Neuronal stem cell (in vitro differentiated cells): ENCODE measurements around the gene RAB40C.
A peak's percentile ranks its signal among the peaks of the same experiment; 100 is the strongest.

ENCODE experiments used
- DNase-seq: peaks from one replicate; pipeline ENCODE4 v3.0.0-alpha.2; 2013; ENCODE audit warnings: low spot score
- H2AFZ ChIP-seq: one replicate; pipeline ENCODE4 v1.6.1; 2013; ENCODE audit warnings: mild to moderate bottlenecking, low read length, inconsistent platforms
- H2AK5ac ChIP-seq: 2 replicates; pipeline ENCODE4 v1.6.1; 2013; ENCODE audit warnings: low read depth, mild to moderate bottlenecking, inconsistent platforms, low read length, moderate library complexity, mixed read lengths
- H2BK120ac ChIP-seq: 2 replicates; pipeline ENCODE4 v1.6.1; 2013; ENCODE audit warnings: low read depth, mild to moderate bottlenecking, inconsistent platforms, low read length, moderate library complexity, mixed read lengths
- H2BK12ac ChIP-seq: one replicate; pipeline ENCODE4 v1.6.1; 2013; ENCODE audit warnings: low read length, inconsistent platforms
- H2BK15ac ChIP-seq: 2 replicates; pipeline ENCODE4 v1.6.1; 2013; ENCODE audit warnings: mild to moderate bottlenecking, low read length, inconsistent platforms, mixed read lengths
- H2BK5ac ChIP-seq: one replicate; pipeline ENCODE4 v1.6.1; 2013; ENCODE audit warnings: inconsistent platforms, mild to moderate bottlenecking, low read length, moderate library complexity
- H3K14ac ChIP-seq: one replicate; pipeline ENCODE4 v1.6.1; 2013; ENCODE audit warnings: low read length, inconsistent platforms
- H3K18ac ChIP-seq: 2 replicates; pipeline ENCODE4 v1.6.1; 2013; ENCODE audit warnings: low read length, inconsistent platforms
- H3K23ac ChIP-seq: 2 replicates; pipeline ENCODE4 v1.6.1; 2013; ENCODE audit warnings: low read depth, mild to moderate bottlenecking, mixed read lengths, low read length, inconsistent platforms; ENCODE audit not compliant: poor library complexity
- H3K27ac ChIP-seq: replicated peaks from 3 replicates; pipeline ENCODE4 v1.5.1; 2013; ENCODE audit warnings: low read length, inconsistent platforms
- H3K27me3 ChIP-seq, 3 experiments: 2 replicates each; pipeline ENCODE4 v1.6.1; 2013; ENCODE audit warnings: low read length in 3 of 3, mild to moderate bottlenecking in 2 of 3, inconsistent platforms in 1 of 3, low read depth in 1 of 3, mixed read lengths in 1 of 3, moderate library complexity in 1 of 3; ENCODE audit not compliant: control insufficient read depth in 3 of 3, insufficient read depth in 3 of 3
- H3K36me3 ChIP-seq, 2 donors: replicated peaks in 1 of 2; 2 replicates each; pipeline ENCODE4 v1.6.1; 2013; ENCODE audit warnings: low read length in 2 of 2; ENCODE audit not compliant: control insufficient read depth in 2 of 2, insufficient read depth in 2 of 2
- H3K4ac ChIP-seq: 2 replicates; pipeline ENCODE4 v1.6.1; 2013; ENCODE audit warnings: inconsistent platforms, mild to moderate bottlenecking, low read length, moderate library complexity
- H3K4me1 ChIP-seq, 2 donors: 1 replicate in 1 of 2; 2 replicates in 1 of 2; pipeline ENCODE4 v1.6.1; 2013; ENCODE audit warnings: low read length in 2 of 2, low read depth in 1 of 2; ENCODE audit not compliant: control insufficient read depth in 2 of 2, insufficient read depth in 1 of 2
- H3K4me2 ChIP-seq: one replicate; pipeline ENCODE4 v1.6.1; 2013; ENCODE audit warnings: mild to moderate bottlenecking, low read length, inconsistent platforms; ENCODE audit not compliant: insufficient read depth, poor library complexity, severe bottlenecking
- H3K4me3 ChIP-seq, 2 donors: 2 replicates each; pipeline ENCODE4 v1.5.1; 2013; ENCODE audit warnings: low read length in 2 of 2, mild to moderate bottlenecking in 2 of 2, inconsistent platforms in 1 of 2, moderate library complexity in 1 of 2
- H3K79me1 ChIP-seq: one replicate; pipeline ENCODE4 v1.6.1; 2013; ENCODE audit warnings: low read depth, mild to moderate bottlenecking, inconsistent platforms, low read length, moderate library complexity
- H3K9ac ChIP-seq: one replicate; pipeline ENCODE4 v1.6.1; 2013; ENCODE audit warnings: mild to moderate bottlenecking, low read depth, low read length, inconsistent platforms; ENCODE audit not compliant: poor library complexity
- H3K9me3 ChIP-seq, 2 donors: replicated peaks in 1 of 2; 2 replicates each; pipeline versions ENCODE3 to v1.6.1; 2013; ENCODE audit warnings: low read length in 2 of 2, mild to moderate bottlenecking in 2 of 2, inconsistent platforms in 1 of 2, low read depth in 1 of 2, mixed read lengths in 1 of 2, moderate library complexity in 1 of 2; ENCODE audit not compliant: control insufficient read depth in 2 of 2, insufficient read depth in 1 of 2
- H4K8ac ChIP-seq: one replicate; pipeline ENCODE4 v1.6.1; 2013; ENCODE audit warnings: low read depth, mild to moderate bottlenecking, inconsistent platforms, low read length, moderate library complexity
- H4K91ac ChIP-seq: one replicate; pipeline ENCODE4 v1.6.1; 2013; ENCODE audit warnings: low read length, low read depth, mild to moderate bottlenecking, inconsistent platforms; ENCODE audit not compliant: poor library complexity
- WGBS, 2 donors: extraction: QIAGEN DNeasy Blood & Tissue Kit; methylation state at CpG; one replicate each; pipeline ENCODE4 v1.1.7; 2013; ENCODE audit warnings: missing lambda C conversion rate in 2 of 2, mixed read lengths in 1 of 2; ENCODE audit not compliant: insufficient read length in 2 of 2, insufficient replicate concordance in 1 of 2; ENCODE audit errors: extremely low coverage in 2 of 2; 5-methylcytosine and 5-hydroxymethylcytosine counted together

Gene RAB40C

GRCh38 chr16:591892-592517 is 2.1 kb downstream of the RAB40C start:
- H2BK12ac ChIP-seq, result no peak overlapping the region
- DNase-seq, result no peak
- no peak overlapping the region for H2AFZ ChIP-seq
- no peak overlapping the region for H3K4me2 ChIP-seq
- peaks cover 3 to 36% of the 10 kb centered on the region in 2 donors for H3K36me3 ChIP-seq
- no peak overlapping the region for H3K18ac ChIP-seq
- H4K91ac ChIP-seq, result no peak overlapping the region
- no peak overlapping the region for H2BK120ac ChIP-seq
- peaks cover 25% of the 10 kb centered on the region for H3K79me1 ChIP-seq
- no CpG with 5 or more reads among the region's 15 CpGs for WGBS, 2 donors
- no peak overlapping the region for H3K27ac ChIP-seq
- no peak overlapping the region for H4K8ac ChIP-seq
- H3K14ac ChIP-seq, result peak overlapping the region; percentile 75
- H3K4me3 ChIP-seq, result no peak overlapping the region
- H2BK5ac ChIP-seq, result no peak overlapping the region
- peak overlapping the region; percentile 45 for H3K23ac ChIP-seq
- peaks cover 0 to 2% (median 0%) of the 10 kb centered on the region in 3 experiments for H3K27me3 ChIP-seq
- no peaks in the 10 kb centered on the region for H3K9me3 ChIP-seq
- H3K4ac ChIP-seq, result no peak overlapping the region
- no peak overlapping the region for H2BK15ac ChIP-seq
- no peak overlapping the region for H2AK5ac ChIP-seq
- no peak overlapping the region for H3K9ac ChIP-seq
- peaks cover 9 to 16% of the 10 kb centered on the region in 2 donors for H3K4me1 ChIP-seq

GRCh38 chr16:592518-593306 is 2.8 kb downstream of the RAB40C start:
- H2AFZ ChIP-seq, result no peak overlapping the region
- H4K91ac ChIP-seq, result no peak overlapping the region
- no CpG with 5 or more reads among the region's 24 CpGs for WGBS, 2 donors
- no peak overlapping the region for H3K18ac ChIP-seq
- no peak overlapping the region for H2BK5ac ChIP-seq
- H3K4me2 ChIP-seq, result no peak overlapping the region
- H3K36me3 ChIP-seq, result peaks cover 3 to 43% of the 10 kb centered on the region in 2 donors
- peak overlapping the region; percentile 87 for H4K8ac ChIP-seq
- H3K14ac ChIP-seq, result no peak overlapping the region
- no peaks in the 10 kb centered on the region for H3K9me3 ChIP-seq
- H3K23ac ChIP-seq, result no peak overlapping the region
- H3K27me3 ChIP-seq, result peaks cover 0 to 2% (median 0%) of the 10 kb centered on the region in 3 experiments
- no peak overlapping the region for H2BK120ac ChIP-seq
- H3K4me1 ChIP-seq, result peaks cover 9 to 16% of the 10 kb centered on the region in 2 donors
- peak overlapping the region; percentile 18 for H3K9ac ChIP-seq
- H2BK15ac ChIP-seq, result no peak overlapping the region
- no peak overlapping the region for H2BK12ac ChIP-seq
- no peak overlapping the region for H3K4ac ChIP-seq
- H3K27ac ChIP-seq, result no peak overlapping the region
- H2AK5ac ChIP-seq, result no peak overlapping the region
- DNase-seq, result no peak
- H3K4me3 ChIP-seq, result no peak overlapping the region
- H3K79me1 ChIP-seq, result peaks cover 25% of the 10 kb centered on the region

GRCh38 chr16:593406-593805 is 3.5 kb downstream of the RAB40C start:
- no peak overlapping the region for H3K4me2 ChIP-seq
- H4K8ac ChIP-seq, result no peak overlapping the region
- DNase-seq, result no peak
- H3K27ac ChIP-seq, result no peak overlapping the region
- peaks cover 6 to 11% of the 10 kb centered on the region in 2 donors for H3K4me1 ChIP-seq
- no peak overlapping the region for H2BK5ac ChIP-seq
- no peak overlapping the region for H2BK12ac ChIP-seq
- no peak overlapping the region for H4K91ac ChIP-seq
- peaks cover 25% of the 10 kb centered on the region for H3K79me1 ChIP-seq
- peaks cover 3 to 43% of the 10 kb centered on the region in 2 donors for H3K36me3 ChIP-seq
- no peak overlapping the region for H2BK120ac ChIP-seq
- H2AK5ac ChIP-seq, result no peak overlapping the region
- H3K4ac ChIP-seq, result no peak overlapping the region
- no CpG with 5 or more reads among the region's 9 CpGs for WGBS, 2 donors
- H3K27me3 ChIP-seq, result peaks cover 0 to 2% (median 0%) of the 10 kb centered on the region in 3 experiments
- no peak overlapping the region for H3K14ac ChIP-seq
- no peak overlapping the region for H3K9ac ChIP-seq
- no peak overlapping the region for H2AFZ ChIP-seq
- H3K23ac ChIP-seq, result no peak overlapping the region
- no peak overlapping the region for H3K18ac ChIP-seq
- no peak overlapping the region for H2BK15ac ChIP-seq
- no peak overlapping the region for H3K4me3 ChIP-seq
- H3K9me3 ChIP-seq, result no peaks in the 10 kb centered on the region

DNA sequence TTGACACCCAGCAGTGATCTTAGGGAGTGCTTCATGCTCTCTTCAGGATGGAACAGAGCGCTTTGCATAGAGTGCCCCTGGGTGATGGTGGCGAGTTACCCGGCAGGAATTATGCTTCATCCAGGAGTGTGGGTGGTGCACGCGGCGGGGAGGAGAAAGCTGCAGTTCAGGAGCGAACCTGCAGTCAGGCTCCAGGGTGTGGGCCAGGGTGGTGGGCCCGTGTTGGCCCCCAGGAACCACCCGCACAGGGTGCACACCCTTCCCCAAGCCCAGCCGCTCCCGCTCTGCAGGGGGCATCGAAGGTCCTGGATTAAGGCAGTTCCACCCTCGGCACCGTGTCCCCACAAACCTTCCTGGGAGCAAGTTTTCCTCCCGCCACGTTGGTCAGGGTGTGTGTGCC is 3.9 kb downstream of the RAB40C start:
- H2BK5ac ChIP-seq, result no peak overlapping the region
- peak overlapping the region; percentile 65 for H3K23ac ChIP-seq
- no peaks in the 10 kb centered on the region for H3K9me3 ChIP-seq
- no peak overlapping the region for H3K4me2 ChIP-seq
- H3K18ac ChIP-seq, result no peak overlapping the region
- peaks cover 3 to 47% of the 10 kb centered on the region in 2 donors for H3K36me3 ChIP-seq
- H3K27ac ChIP-seq, result no peak overlapping the region
- peaks cover 26% of the 10 kb centered on the region for H3K79me1 ChIP-seq
- no peak overlapping the region for H2AFZ ChIP-seq
- no peak overlapping the region for H3K14ac ChIP-seq
- H3K9ac ChIP-seq, result no peak overlapping the region
- DNase-seq, result no peak
- H3K4me3 ChIP-seq, result no peak overlapping the region
- no peak overlapping the region for H2BK12ac ChIP-seq
- no peak overlapping the region for H3K4ac ChIP-seq
- H4K91ac ChIP-seq, result no peak overlapping the region
- H4K8ac ChIP-seq, result no peak overlapping the region
- no CpG with 5 or more reads among the region's 16 CpGs for WGBS, 2 donors
- peaks cover 6 to 9% of the 10 kb centered on the region in 2 donors for H3K4me1 ChIP-seq
- no peak overlapping the region for H2AK5ac ChIP-seq
- no peak overlapping the region for H2BK120ac ChIP-seq
- H3K27me3 ChIP-seq, result peaks cover 0 to 2% (median 0%) of the 10 kb centered on the region in 3 experiments
- H2BK15ac ChIP-seq, result no peak overlapping the region
